Testis (tissue), 3 donors: ENCODE results near the gene CGB8. TPM values are rescaled to one million over a fixed set of nuclear protein-coding genes. Genes with fewer than 3 reads are reported as not detected.

Source experiments
- DNase-seq: peaks from one replicate; pipeline ENCODE4 v3.0.0-alpha.2; 2019
- H3K27ac ChIP-seq, 2 donors: fragments of 200-600 bp; sonication (generic); one replicate each; pipeline ENCODE4 v1.5.1; 2019
- H3K27me3 ChIP-seq: fragments of 200-600 bp; sonication (generic); one replicate; pipeline ENCODE4 v1.5.1; 2019
- H3K36me3 ChIP-seq: fragments of 200-600 bp; sonication (generic); one replicate; pipeline ENCODE4 v1.5.1; 2017; ENCODE audit warnings: low read depth; ENCODE audit errors: missing control alignments
- H3K4me1 ChIP-seq: fragments of 200-600 bp; sonication (generic); one replicate; pipeline ENCODE4 v1.5.1; 2019
- H3K4me3 ChIP-seq, 2 donors: fragments of 200-600 bp; sonication (generic); one replicate each; pipeline ENCODE4 v1.5.1; 2017 to 2019
- H3K9me3 ChIP-seq: fragments of 200-600 bp; sonication (generic); one replicate; pipeline ENCODE4 v1.5.1; 2017
- POLR2A ChIP-seq: fragments of 450-650 bp; IDR thresholded peaks from one replicate; pipeline ENCODE4 v1.6.1; 2017; ENCODE audit warnings: antibody characterized with exemption, mild to moderate bottlenecking, moderate library complexity
- WGBS, 2 donors: methylation state at CpG; one replicate each; pipeline ENCODE4 v1.1.5; 2018; 5-methylcytosine and 5-hydroxymethylcytosine counted together
- intact Hi-C: fragments of 100-400 bp; cut with DNase I; formaldehyde crosslinking; loops from one replicate; pipeline ENCODE4 v1.15.1; 2023; ENCODE audit warnings: low total_unique reads
- polyA plus RNA-seq: library from polyadenylated mRNA; stranded (reverse); fragments of 350-450 nt; fragmentation: Illumina TruSeq; extraction: RNeasy Lipid Tissue Mini Kit (QIAGEN cat#74804); gene quantifications from one replicate; pipeline ENCODE4 v1.2.3, GENCODE V29; 2014; ENCODE audit warnings: low read depth, low replicate concordance; ENCODE audit not compliant: insufficient read depth
- total RNA-seq, 2 donors: library from RNA; depleted of rRNA; stranded (reverse); fragments of >200 nt; gene quantifications; one replicate each; pipeline ENCODE4 v1.2.3, GENCODE V29; 2016
- TF ChIP-seq, protein P1 (sequence below), 3 experiments: fragments of 450-650 bp in 2 of 3; fragments of 200-600 bp in 1 of 3; sonication (generic) in 1 of 3; IDR thresholded peaks; one replicate each; pipeline ENCODE4 v1.5.1; 2016 to 2019; ENCODE audit warnings: antibody characterized with exemption in 3 of 3, mild to moderate bottlenecking in 2 of 3, moderate library complexity in 1 of 3

Gene CGB8
- total and polyA plus RNA-seq, 3 donors from 2014 or later = 0.43 TPM; not detected in 2

DNA sequence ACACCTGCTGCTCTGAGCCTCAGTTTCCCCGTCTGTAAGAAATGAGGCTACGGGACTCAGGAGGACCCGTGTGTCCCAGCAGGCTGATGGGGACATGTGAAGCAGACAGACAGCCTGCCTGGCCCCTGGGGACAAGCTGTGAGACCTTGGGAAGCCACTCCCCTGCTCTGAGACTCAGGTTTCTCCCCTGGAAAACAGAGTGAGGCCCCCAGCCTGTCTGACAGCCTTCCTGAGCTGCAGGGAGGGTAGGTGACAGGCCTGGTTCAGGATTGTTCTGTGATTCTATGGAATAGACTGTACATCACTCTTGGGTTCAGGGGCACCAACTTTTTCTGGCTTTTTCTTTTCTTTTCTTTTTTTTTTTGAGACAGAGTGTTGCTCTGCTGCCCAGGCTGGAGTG is 18.6 kb upstream of the CGB8 start:
- intact Hi-C loops = no loop called here
- no peaks in the 10 kb centered on the region for H3K27me3 ChIP-seq
- H3K4me1 ChIP-seq = peaks cover 13% of the 10 kb centered on the region

DNA sequence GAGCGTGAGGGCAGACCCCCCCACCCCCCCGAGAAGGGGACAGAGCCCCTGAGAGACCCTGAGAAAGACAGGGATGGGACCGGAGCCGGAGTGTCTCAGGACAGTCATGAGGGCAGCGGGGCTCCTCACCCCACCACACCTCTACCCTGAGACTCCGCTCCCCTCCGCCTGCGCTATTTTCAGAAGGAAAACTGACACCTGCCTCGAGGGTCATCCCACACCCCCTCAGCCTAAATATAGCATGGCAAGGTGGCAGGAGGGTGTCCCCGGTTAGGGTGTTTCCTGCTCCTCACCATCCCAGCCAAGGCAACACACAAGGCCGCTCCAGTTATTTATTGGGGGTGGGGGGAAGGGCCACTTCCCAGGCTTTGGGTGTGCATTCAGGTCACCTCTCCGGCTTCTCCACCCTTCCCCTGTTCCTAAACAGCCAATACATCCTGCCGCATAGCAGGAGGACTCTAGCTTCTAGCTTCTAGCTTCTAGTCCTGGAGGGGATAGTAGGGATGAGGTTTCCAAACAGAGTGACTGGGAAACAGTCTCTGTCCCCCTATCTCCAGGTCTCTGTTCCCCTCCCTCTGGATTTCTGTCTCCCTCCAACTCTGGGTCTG is 17.1 kb upstream of the CGB8 start:
- peaks cover 13% of the 10 kb centered on the region for H3K4me1 ChIP-seq
- no peaks in the 10 kb centered on the region for H3K27me3 ChIP-seq
- intact Hi-C loops = no loop called here
- H3K36me3 ChIP-seq = no peaks in the 10 kb centered on the region
- no peak overlapping the region for H3K4me3 ChIP-seq
- no peak overlapping the region for H3K27ac ChIP-seq
- H3K9me3 ChIP-seq = no peaks in the 10 kb centered on the region
- no peak for DNase-seq
- WGBS, 2 donors = 57 to 65% methylated on average over 13 of the region's 13 CpGs
- no peak for TF ChIP-seq POLR2A
- TF ChIP-seq, protein P1, sequence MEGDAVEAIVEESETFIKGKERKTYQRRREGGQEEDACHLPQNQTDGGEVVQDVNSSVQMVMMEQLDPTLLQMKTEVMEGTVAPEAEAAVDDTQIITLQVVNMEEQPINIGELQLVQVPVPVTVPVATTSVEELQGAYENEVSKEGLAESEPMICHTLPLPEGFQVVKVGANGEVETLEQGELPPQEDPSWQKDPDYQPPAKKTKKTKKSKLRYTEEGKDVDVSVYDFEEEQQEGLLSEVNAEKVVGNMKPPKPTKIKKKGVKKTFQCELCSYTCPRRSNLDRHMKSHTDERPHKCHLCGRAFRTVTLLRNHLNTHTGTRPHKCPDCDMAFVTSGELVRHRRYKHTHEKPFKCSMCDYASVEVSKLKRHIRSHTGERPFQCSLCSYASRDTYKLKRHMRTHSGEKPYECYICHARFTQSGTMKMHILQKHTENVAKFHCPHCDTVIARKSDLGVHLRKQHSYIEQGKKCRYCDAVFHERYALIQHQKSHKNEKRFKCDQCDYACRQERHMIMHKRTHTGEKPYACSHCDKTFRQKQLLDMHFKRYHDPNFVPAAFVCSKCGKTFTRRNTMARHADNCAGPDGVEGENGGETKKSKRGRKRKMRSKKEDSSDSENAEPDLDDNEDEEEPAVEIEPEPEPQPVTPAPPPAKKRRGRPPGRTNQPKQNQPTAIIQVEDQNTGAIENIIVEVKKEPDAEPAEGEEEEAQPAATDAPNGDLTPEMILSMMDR (IDR thresholded peaks at IDR 0.05) = no peak

More for the DNA sequence above, 18.6 kb upstream of the CGB8 start:
- H3K27ac ChIP-seq = no peak overlapping the region
- H3K36me3 ChIP-seq = no peaks in the 10 kb centered on the region
- H3K9me3 ChIP-seq = no peaks in the 10 kb centered on the region
- TF ChIP-seq POLR2A = no peak
- TF ChIP-seq, protein P1 (IDR thresholded peaks at IDR 0.05) = no peak
- no peak for DNase-seq
- WGBS, 2 donors = 53 to 68% methylated on average over 3 of the region's 3 CpGs
- H3K4me3 ChIP-seq = no peak overlapping the region

- H3K4me1 ChIP-seq = peaks cover 13% of the 10 kb centered on the region
- DNase-seq = no peak
- H3K36me3 ChIP-seq = no peaks in the 10 kb centered on the region
- no peaks in the 10 kb centered on the region for H3K27me3 ChIP-seq
- no peaks in the 10 kb centered on the region for H3K9me3 ChIP-seq
- peak within 1 kb of the TSS; percentile 18 to 27 for H3K4me3 ChIP-seq
- H3K27ac ChIP-seq = no peak within 1 kb of the TSS
- intact Hi-C loops = no loop called here
- WGBS, 2 donors = 5 to 19% methylated on average over 7 to 45 of the region's 53 CpGs
- TF ChIP-seq POLR2A = no peak
- TF ChIP-seq, protein P1 (IDR thresholded peaks at IDR 0.05) = no peak
Measured at GRCh38 chr19:49064768-49065611, 16.1 kb upstream of the CGB8 start, which contains the start of gene NTF4. Gene NTF4, minus strand, starts transcription at chr19:49064818. Its CDS starts 2,821 bp downstream, at chr19:49061997.

DNA sequence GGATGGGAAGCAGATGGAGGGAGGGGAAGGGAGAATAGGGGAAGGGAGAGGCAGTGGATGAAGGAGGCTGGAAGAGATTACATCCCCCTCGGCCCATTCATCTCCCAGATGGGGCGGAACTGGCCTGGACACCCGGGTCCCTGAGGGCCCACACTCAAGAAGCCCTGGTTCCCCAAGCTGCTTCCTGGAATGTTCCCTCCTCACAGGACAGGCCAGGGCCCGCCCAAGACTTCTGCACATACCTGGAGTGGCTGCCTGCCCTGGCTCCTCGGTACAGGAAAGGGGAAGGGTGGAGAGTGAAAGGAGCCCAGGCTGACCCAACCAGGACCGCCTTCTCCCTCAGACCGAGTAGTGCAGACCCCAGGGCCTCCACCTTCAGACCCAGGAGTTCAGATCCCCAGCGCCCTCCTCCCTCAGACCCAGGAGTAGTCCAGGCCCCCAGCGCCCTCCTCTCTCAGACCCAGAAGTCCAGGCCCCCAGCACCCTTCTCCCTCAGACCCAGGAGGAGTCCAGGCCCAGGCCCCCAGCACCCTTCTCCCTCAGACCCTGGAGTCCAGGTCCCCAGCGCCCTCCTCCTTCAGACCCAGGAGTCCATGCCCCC is 15.2 kb upstream of the CGB8 start:
- no peak overlapping the region for H3K4me3 ChIP-seq
- peaks cover 13% of the 10 kb centered on the region for H3K4me1 ChIP-seq
- H3K36me3 ChIP-seq = no peaks in the 10 kb centered on the region
- H3K9me3 ChIP-seq = no peaks in the 10 kb centered on the region
- no peaks in the 10 kb centered on the region for H3K27me3 ChIP-seq
- TF ChIP-seq POLR2A = no peak
- TF ChIP-seq, protein P1 (IDR thresholded peaks at IDR 0.05) = no peak
- no peak overlapping the region for H3K27ac ChIP-seq
- intact Hi-C loops = no loop called here
- DNase-seq = no peak
- WGBS, 2 donors = 37 to 50% methylated on average over 9 to 10 of the region's 10 CpGs
